WTC11 (cell line): ENCODE results near the gene FXYD7.

Experiments used
- CTCF ChIP-seq: fragments of 200-600 bp; IDR thresholded peaks from 2 replicates; pipeline ENCODE4 v1.8.0; 2022; ENCODE audit warnings: antibody characterized with exemption
- IRF2 ChIP-seq: sonication (generic); formaldehyde crosslinking; IDR thresholded peaks from 2 replicates; pipeline ENCODE4 v1.8.0; 2022; ENCODE audit warnings: low read depth, missing genetic modification reagents, borderline replicate concordance
- KAT7 ChIP-seq: sonication (generic); formaldehyde crosslinking; IDR thresholded peaks from 2 replicates; pipeline ENCODE4 v1.8.1; 2023; ENCODE audit warnings: missing genetic modification reagents, mild to moderate bottlenecking, borderline replicate concordance
- MAX ChIP-seq: sonication (generic); formaldehyde crosslinking; IDR thresholded peaks from 2 replicates; pipeline ENCODE4 v1.8.0; 2022; ENCODE audit warnings: mild to moderate bottlenecking, missing genetic modification reagents
- NR2C2 ChIP-seq: sonication (generic); formaldehyde crosslinking; IDR thresholded peaks from 2 replicates; pipeline ENCODE4 v1.8.0; 2022; ENCODE audit warnings: mild to moderate bottlenecking, missing genetic modification reagents
- RELA ChIP-seq: sonication (generic); formaldehyde crosslinking; IDR thresholded peaks from 2 replicates; pipeline ENCODE4 v1.8.1; 2022; ENCODE audit warnings: missing genetic modification reagents, mild to moderate bottlenecking, borderline replicate concordance

GRCh38 chr19:35108730-35109129 is 34.3 kb upstream of the FXYD7 start:
- TF ChIP-seq KAT7 (CRISPR knock-in tag) (no peak), CTCF (no peak), RELA (CRISPR knock-in tag) (no peak), MAX (CRISPR knock-in tag) (no peak), NR2C2 (no peak), IRF2 (CRISPR knock-in tag) (no peak)
